Measurements from ENCODE around the gene KMT2C. TPM values are rescaled to one million over a fixed set of nuclear protein-coding genes. Genes with fewer than 3 reads are reported as not detected.
"Not testable (repeated sequence)": the region's sequence is repeated elsewhere in the genome, so short reads cannot be mapped to it uniquely, and the experiment has no call there.

The KMT2C gene
- total RNA-seq, 2 experiments from 2014 or later: 67.1 to 74.0 TPM

GRCh38 chr7:152420950-152421349, 14.9 kb downstream of the KMT2C start:
- DNase-seq; H3K4me3 Mint-ChIP-seq; H3K27ac Mint-ChIP-seq; POLR2A ChIA-PET; CTCF ChIA-PET; H3K27me3 Mint-ChIP-seq (ENCODE audit: low read depth); ATAC-seq: not testable (repeated sequence)
- Mint-ChIP-seq H3K9me3 (ENCODE audit: insufficient read depth) (peaks cover 35% of the 10 kb centered on the region), H3K36me3 (ENCODE audit: low read depth) (peaks cover 38% of the 10 kb centered on the region), H3K4me1 (ENCODE audit: low read depth) (peaks cover 25% of the 10 kb centered on the region)

GRCh38 chr7:152419473-152420429, 16.1 kb downstream of the KMT2C start:
- Mint-ChIP-seq H3K27me3 (ENCODE audit: low read depth) (no peaks in the 10 kb centered on the region), H3K4me3 (no peak overlapping the region), H3K36me3 (ENCODE audit: low read depth) (peaks cover 39% of the 10 kb centered on the region), H3K27ac (no peak overlapping the region), H3K4me1 (ENCODE audit: low read depth) (peaks cover 19% of the 10 kb centered on the region), H3K9me3 (ENCODE audit: insufficient read depth) (peaks cover 35% of the 10 kb centered on the region)
- CTCF ChIA-PET: no interaction called here
- ATAC-seq: no peak
- POLR2A ChIA-PET: no interaction called here
- no peak for DNase-seq

DNA sequence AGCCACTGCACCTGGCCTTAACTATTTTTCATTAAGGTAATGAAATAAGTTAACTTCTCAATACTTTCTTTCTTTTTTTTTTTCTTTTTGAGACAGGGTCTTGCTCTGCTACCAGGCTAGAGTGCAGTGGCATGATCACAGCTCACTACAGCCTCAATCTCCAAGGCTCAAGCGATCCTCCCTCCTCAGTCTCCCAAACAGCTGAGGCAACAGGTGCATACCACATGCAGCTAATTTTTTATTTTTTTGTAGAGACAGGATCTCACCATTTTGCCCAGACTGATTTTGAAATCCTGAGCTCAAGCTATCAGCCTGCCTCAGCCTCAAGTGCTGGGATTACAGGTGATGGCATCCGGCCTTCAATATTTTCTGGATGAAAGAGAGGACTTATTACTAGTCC, 21.0 kb downstream of the KMT2C start:
- H3K36me3 Mint-ChIP-seq (ENCODE audit: low read depth): peaks cover 14% of the 10 kb centered on the region
- ChIA-PET POLR2A (no interaction called here), CTCF (no interaction called here)
- DNase-seq (no peak), ATAC-seq (no peak)
- H3K4me1 Mint-ChIP-seq (ENCODE audit: low read depth): peaks cover 5% of the 10 kb centered on the region
- no peak overlapping the region for H3K4me3 Mint-ChIP-seq
- H3K27me3 Mint-ChIP-seq (ENCODE audit: low read depth): no peaks in the 10 kb centered on the region
- peaks cover 8% of the 10 kb centered on the region for H3K9me3 Mint-ChIP-seq (ENCODE audit: insufficient read depth)
- H3K27ac Mint-ChIP-seq: no peak overlapping the region

DNA sequence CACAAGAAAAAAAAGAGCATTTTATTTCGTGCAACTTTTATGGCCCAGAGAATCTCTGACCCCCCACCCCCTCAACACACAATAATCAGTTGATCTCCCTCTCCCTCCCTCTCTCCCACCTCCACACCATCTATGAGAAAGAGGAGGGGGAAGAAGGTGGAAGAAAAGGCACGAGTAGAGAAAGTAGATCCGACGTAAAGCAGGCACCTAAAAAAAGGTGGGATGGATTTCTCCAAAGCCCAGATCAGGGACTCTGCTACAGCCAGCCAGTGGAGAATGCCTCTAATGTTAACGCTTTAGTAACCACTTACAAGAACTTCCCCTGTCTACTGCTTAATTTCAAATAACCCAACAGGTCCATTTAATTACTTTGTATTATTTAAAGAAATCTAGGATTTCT, 24.4 kb downstream of the KMT2C start:
- Mint-ChIP-seq H3K4me1 (ENCODE audit: low read depth) (no peaks in the 10 kb centered on the region), H3K27ac (no peak overlapping the region), H3K9me3 (ENCODE audit: insufficient read depth) (peaks cover 11% of the 10 kb centered on the region), H3K27me3 (ENCODE audit: low read depth) (no peaks in the 10 kb centered on the region), H3K4me3 (no peak overlapping the region), H3K36me3 (ENCODE audit: low read depth) (peaks cover 10% of the 10 kb centered on the region)
- ATAC-seq (no peak), DNase-seq (no peak)
- ChIA-PET CTCF (no interaction called here), POLR2A (no interaction called here)

GRCh38 chr7:152406491-152406890, 29.3 kb downstream of the KMT2C start:
- Mint-ChIP-seq H3K9me3 (ENCODE audit: insufficient read depth) (peaks cover 15% of the 10 kb centered on the region), H3K4me3 (no peak overlapping the region), H3K27ac (no peak overlapping the region), H3K36me3 (ENCODE audit: low read depth) (peaks cover 17% of the 10 kb centered on the region), H3K4me1 (ENCODE audit: low read depth) (no peaks in the 10 kb centered on the region), H3K27me3 (ENCODE audit: low read depth) (no peaks in the 10 kb centered on the region)
- DNase-seq (no peak), ATAC-seq (no peak)
- ChIA-PET CTCF (no interaction called here), POLR2A (no interaction called here)

DNA sequence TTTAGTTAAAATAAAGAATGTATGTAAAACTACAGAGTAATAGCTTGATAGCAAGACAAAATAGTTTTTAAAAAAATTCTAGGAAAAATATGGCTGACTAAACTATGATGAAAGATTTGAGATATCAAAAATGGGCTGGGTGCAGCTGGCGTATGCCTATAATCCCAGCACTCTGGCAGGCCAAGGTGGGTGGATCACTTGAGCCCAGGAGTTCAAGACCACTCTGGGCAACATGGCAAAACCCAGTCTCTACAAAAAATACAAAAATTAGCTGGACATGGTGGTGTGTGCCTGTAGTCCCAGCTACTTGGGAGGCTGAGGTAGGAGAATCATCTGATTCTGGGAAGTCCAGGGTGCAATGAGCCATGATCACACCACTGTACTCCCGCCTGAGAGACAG, 29.8 kb downstream of the KMT2C start:
- ATAC-seq; CTCF ChIA-PET; H3K27me3 Mint-ChIP-seq (ENCODE audit: low read depth): not testable (repeated sequence)

GRCh38 chr7:152403726-152404125, 32.1 kb downstream of the KMT2C start:
- H3K9me3 Mint-ChIP-seq (ENCODE audit: insufficient read depth): peaks cover 15% of the 10 kb centered on the region
- H3K4me1 Mint-ChIP-seq (ENCODE audit: low read depth): no peaks in the 10 kb centered on the region
- H3K36me3 Mint-ChIP-seq (ENCODE audit: low read depth): peaks cover 22% of the 10 kb centered on the region
- no peak overlapping the region for H3K4me3 Mint-ChIP-seq
- CTCF ChIA-PET: no interaction called here
- H3K27me3 Mint-ChIP-seq (ENCODE audit: low read depth): no peaks in the 10 kb centered on the region
- no peak for ATAC-seq
- POLR2A ChIA-PET: no interaction called here
- DNase-seq: no peak
- no peak overlapping the region for H3K27ac Mint-ChIP-seq

More for the DNA sequence above, 29.8 kb downstream of the KMT2C start:
- H3K4me1 Mint-ChIP-seq (ENCODE audit: low read depth); POLR2A ChIA-PET; H3K4me3 Mint-ChIP-seq; DNase-seq; H3K27ac Mint-ChIP-seq: not testable (repeated sequence)
- H3K9me3 Mint-ChIP-seq (ENCODE audit: insufficient read depth): peaks cover 15% of the 10 kb centered on the region
- peaks cover 17% of the 10 kb centered on the region for H3K36me3 Mint-ChIP-seq (ENCODE audit: low read depth)

GRCh38 chr7:152402384-152403250, 33.2 kb downstream of the KMT2C start:
- DNase-seq (no peak), ATAC-seq (no peak)
- Mint-ChIP-seq H3K27me3 (ENCODE audit: low read depth) (no peaks in the 10 kb centered on the region), H3K27ac (no peak overlapping the region), H3K36me3 (ENCODE audit: low read depth) (peaks cover 22% of the 10 kb centered on the region), H3K4me3 (no peak overlapping the region), H3K4me1 (ENCODE audit: low read depth) (no peaks in the 10 kb centered on the region), H3K9me3 (ENCODE audit: insufficient read depth) (peaks cover 15% of the 10 kb centered on the region)
- ChIA-PET CTCF (no interaction called here), POLR2A (no interaction called here)

DNA sequence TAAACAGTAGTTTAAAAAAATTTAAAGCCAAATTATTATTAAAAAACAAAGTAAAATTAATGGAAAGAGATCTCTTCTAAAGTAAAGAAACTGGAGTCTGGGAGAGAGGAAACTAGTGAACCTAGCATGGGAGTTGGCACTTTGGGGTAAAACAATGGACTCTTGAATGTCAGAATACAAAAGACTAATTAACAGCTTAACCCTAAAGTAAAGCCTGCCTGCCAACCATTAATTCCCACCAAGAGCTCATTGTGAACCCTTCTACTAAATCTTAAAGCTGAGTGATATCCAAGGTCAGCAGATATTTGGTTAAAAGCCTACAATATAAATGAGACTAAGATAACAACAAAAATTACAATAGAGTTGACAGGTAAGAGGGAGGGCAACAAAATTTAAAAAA, 36.5 kb downstream of the KMT2C start:
- H3K4me3 Mint-ChIP-seq: no peak overlapping the region
- peaks cover 7% of the 10 kb centered on the region for H3K36me3 Mint-ChIP-seq (ENCODE audit: low read depth)
- no peak overlapping the region for H3K27ac Mint-ChIP-seq
- ATAC-seq: no peak
- no peaks in the 10 kb centered on the region for H3K27me3 Mint-ChIP-seq (ENCODE audit: low read depth)
- H3K4me1 Mint-ChIP-seq (ENCODE audit: low read depth): no peaks in the 10 kb centered on the region
- DNase-seq: no peak
- H3K9me3 Mint-ChIP-seq (ENCODE audit: insufficient read depth): no peaks in the 10 kb centered on the region
- ChIA-PET POLR2A (no interaction called here), CTCF (no interaction called here)

DNA sequence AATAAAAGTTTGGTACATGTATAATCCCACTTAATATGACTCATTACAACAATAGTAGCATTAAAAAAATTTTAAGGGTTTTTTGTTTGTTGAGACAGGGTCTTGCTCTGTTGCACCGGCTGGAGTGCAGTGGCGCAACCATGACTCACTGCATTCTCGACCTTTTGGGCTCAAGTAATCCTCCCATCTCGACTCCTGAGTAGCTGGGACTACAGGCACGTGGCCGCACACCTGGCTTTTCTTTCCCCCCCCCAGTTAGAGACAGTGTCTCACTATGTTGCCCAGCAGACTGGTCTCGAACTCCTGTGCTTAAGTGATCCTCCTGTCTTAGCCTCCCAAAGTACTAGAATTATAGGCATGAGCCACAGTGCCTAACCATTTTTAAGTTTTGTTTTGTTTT, 40.7 kb downstream of the KMT2C start:
- no peaks in the 10 kb centered on the region for H3K36me3 Mint-ChIP-seq (ENCODE audit: low read depth)
- H3K9me3 Mint-ChIP-seq (ENCODE audit: insufficient read depth): no peaks in the 10 kb centered on the region
- ChIA-PET CTCF (no interaction called here), POLR2A (no interaction called here)
- ATAC-seq (no peak), DNase-seq (no peak)
- no peak overlapping the region for H3K27ac Mint-ChIP-seq
- no peak overlapping the region for H3K4me3 Mint-ChIP-seq
- H3K4me1 Mint-ChIP-seq (ENCODE audit: low read depth): peaks cover 3% of the 10 kb centered on the region
- H3K27me3 Mint-ChIP-seq (ENCODE audit: low read depth): no peaks in the 10 kb centered on the region

- H3K9me3 Mint-ChIP-seq (ENCODE audit: insufficient read depth); POLR2A ChIA-PET; ATAC-seq; H3K4me1 Mint-ChIP-seq (ENCODE audit: low read depth); DNase-seq; H3K27me3 Mint-ChIP-seq (ENCODE audit: low read depth); H3K27ac Mint-ChIP-seq; H3K36me3 Mint-ChIP-seq (ENCODE audit: low read depth); H3K4me3 Mint-ChIP-seq; CTCF ChIA-PET: not testable (repeated sequence)
Measured at GRCh38 chr7:152394214-152394613, 41.6 kb downstream of the KMT2C start.

GRCh38 chr7:152392254-152392653, 43.5 kb downstream of the KMT2C start:
- ChIA-PET POLR2A (no interaction called here), CTCF (no interaction called here)
- Mint-ChIP-seq H3K36me3 (ENCODE audit: low read depth) (peaks cover 2% of the 10 kb centered on the region), H3K27me3 (ENCODE audit: low read depth) (no peaks in the 10 kb centered on the region), H3K4me1 (ENCODE audit: low read depth) (peaks cover 3% of the 10 kb centered on the region), H3K9me3 (ENCODE audit: insufficient read depth) (no peaks in the 10 kb centered on the region), H3K27ac (no peak overlapping the region), H3K4me3 (no peak overlapping the region)
- no peak for ATAC-seq
- no peak for DNase-seq
